ENCODE data around the gene TRAPPC2L. TPM values are rescaled to one million over a fixed set of nuclear protein-coding genes. Genes with fewer than 3 reads are reported as not detected.
A peak's percentile ranks its signal among the peaks of the same experiment; 100 is the strongest.

Gene TRAPPC2L
- total RNA-seq, 1 donor from 2014 or later: 52.7 TPM

DNA sequence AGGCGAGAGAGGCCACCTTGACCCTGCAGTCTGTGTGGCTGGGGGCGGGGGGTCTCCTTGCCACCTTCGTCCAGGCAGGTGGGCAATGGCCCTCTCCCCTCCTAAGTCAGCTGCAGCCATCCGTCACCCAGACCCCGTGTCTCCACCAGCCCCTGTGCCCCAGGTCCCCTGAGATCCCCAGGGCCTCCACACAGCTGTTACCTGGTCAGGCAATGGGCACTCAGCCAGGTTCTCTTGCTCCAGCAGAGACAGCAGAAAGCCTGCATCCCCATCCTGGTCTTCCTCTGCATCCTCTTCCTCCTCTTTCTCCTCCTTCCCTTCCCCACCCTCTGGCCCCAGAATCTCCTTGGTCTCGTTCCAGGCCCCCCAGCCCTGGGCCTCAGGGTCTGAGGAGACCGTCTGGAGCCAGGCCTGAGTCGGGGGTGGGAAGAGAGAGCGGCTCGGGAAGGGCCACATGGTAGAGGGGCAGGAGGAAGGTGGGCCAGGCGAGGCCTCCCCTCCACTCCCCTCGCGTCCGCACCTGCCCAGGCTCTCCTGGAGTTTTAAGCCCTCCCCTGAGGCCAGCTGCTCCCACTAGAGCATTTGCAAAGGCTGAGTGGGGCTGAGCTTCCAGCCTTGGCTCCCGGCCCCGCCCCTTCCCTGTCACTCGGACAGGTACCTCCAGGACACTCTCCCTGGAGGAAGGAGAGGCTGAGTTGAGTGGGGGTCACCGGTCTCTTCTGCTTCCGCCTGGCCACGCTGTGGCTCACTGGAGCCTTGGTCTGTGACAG, 9.4 kb downstream of the TRAPPC2L start, which contains the start of gene PABPN1L:
Gene PABPN1L, minus strand, starts transcription at position 510 of the 770 bp plus-strand sequence. Its CDS starts 54 bp downstream, at position 456.
- Histone ChIP-seq H3K4me1 (peaks cover 12% of the 10 kb centered on the region), H3K9me3 (replicated peaks) (no peaks in the 10 kb centered on the region), H3K27ac (replicated peaks) (no peak within 1 kb of the TSS), H3K36me3 (peaks cover 13% of the 10 kb centered on the region), H3K4me3 (no peak within 1 kb of the TSS), H3K27me3 (ENCODE audit: low read depth) (peaks cover 11% of the 10 kb centered on the region)
- TF ChIP-seq CTCF (IDR thresholded peaks at IDR 0.05; ENCODE audit: borderline replicate concordance): no peak
- no peak for DNase-seq
- intact Hi-C loops (cut with micrococcal nuclease): no loop called here

- peaks cover 11% of the 10 kb centered on the region for H3K27me3 ChIP-seq (ENCODE audit: low read depth)
- TF ChIP-seq CTCF (IDR thresholded peaks at IDR 0.05; ENCODE audit: borderline replicate concordance): no peak
Measured at GRCh38 chr16:88867581-88868246, 10.8 kb downstream of the TRAPPC2L start.

DNA sequence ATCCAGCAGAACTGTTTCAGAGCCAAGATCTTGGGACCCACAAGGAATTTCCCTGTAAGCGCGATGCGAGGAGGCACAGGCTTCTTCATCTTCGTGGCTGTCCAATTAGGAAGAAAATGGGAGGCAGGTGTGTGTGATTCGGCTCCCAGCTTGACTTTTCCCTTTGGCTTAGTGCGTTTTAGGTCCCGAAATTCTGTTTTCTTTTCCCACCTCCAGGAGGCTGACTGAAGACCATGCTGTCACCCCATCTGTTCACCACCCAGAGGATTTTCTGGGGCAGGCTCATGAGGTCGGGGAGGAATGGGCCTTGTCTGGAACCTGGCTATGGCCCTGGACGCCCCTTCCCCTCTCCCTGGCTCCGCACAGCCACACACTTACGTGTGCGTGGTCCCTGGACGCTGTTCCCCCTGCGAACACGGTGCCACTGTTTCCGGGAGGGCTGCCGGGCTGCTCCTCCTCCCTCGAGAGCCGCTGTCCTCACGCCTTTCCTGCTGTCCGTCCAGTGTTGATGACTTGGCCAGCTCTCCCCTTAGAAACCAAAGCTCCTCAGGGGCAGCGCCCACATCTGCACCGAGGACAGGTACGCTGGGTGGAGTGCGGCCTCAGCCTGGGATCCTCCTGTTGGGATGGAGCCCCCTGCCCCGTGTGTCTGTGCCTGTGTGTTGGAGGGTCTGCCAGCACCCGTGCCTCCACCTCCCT, 12.2 kb downstream of the TRAPPC2L start:
- Histone ChIP-seq H3K4me1 (peaks cover 18% of the 10 kb centered on the region), H3K36me3 (no peaks in the 10 kb centered on the region), H3K27me3 (ENCODE audit: low read depth) (peaks cover 11% of the 10 kb centered on the region), H3K27ac (replicated peaks) (peak overlapping the region; percentile 23), H3K4me3 (no peak overlapping the region), H3K9me3 (replicated peaks) (no peaks in the 10 kb centered on the region)
- DNase-seq: no peak
- intact Hi-C loops (cut with micrococcal nuclease): no loop called here
- no peak for TF ChIP-seq CTCF (IDR thresholded peaks at IDR 0.05; ENCODE audit: borderline replicate concordance)

More at GRCh38 chr16:88867581-88868246, 10.8 kb downstream of the TRAPPC2L start:
- Histone ChIP-seq H3K36me3 (peaks cover under 1% of the 10 kb centered on the region), H3K27ac (replicated peaks) (no peak overlapping the region), H3K4me1 (peaks cover 18% of the 10 kb centered on the region), H3K4me3 (no peak overlapping the region), H3K9me3 (replicated peaks) (no peaks in the 10 kb centered on the region)
- intact Hi-C loops (cut with micrococcal nuclease): no loop called here
- DNase-seq: no peak

DNA sequence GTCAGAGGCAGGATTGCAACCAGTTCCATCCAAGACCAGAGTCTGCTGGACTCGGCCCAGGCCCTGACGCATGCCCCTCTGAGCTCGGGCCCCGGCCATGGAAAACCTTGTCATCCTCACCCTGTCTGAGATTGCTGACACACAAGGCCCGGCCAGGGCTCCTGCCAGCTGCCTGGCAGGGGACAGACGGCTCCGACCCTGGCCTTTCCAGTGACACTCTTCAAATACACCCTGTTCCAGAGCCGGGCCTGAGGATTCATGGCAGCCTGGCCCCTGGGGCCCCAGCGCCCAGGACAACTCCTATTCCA, 12.7 kb downstream of the TRAPPC2L start:
- intact Hi-C loops (cut with micrococcal nuclease): no loop called here
- Histone ChIP-seq H3K36me3 (no peaks in the 10 kb centered on the region), H3K27ac (replicated peaks) (peak overlapping the region; percentile 65), H3K9me3 (replicated peaks) (no peaks in the 10 kb centered on the region), H3K4me3 (no peak overlapping the region), H3K4me1 (peaks cover 18% of the 10 kb centered on the region), H3K27me3 (ENCODE audit: low read depth) (peaks cover 11% of the 10 kb centered on the region)
- DNase-seq: peak; percentile 67
- TF ChIP-seq CTCF (IDR thresholded peaks at IDR 0.05; ENCODE audit: borderline replicate concordance): no peak

GRCh38 chr16:88870608-88871348, 13.9 kb downstream of the TRAPPC2L start:
- intact Hi-C loops (cut with micrococcal nuclease): no loop called here
- DNase-seq: no peak
- no peak for TF ChIP-seq CTCF (IDR thresholded peaks at IDR 0.05; ENCODE audit: borderline replicate concordance)
- peak overlapping the region; percentile 46 for H3K4me3 ChIP-seq
- H3K36me3 ChIP-seq: no peaks in the 10 kb centered on the region
- peak overlapping the region; percentile 39 for H3K27ac ChIP-seq (replicated peaks)
- peaks cover 10% of the 10 kb centered on the region for H3K27me3 ChIP-seq (ENCODE audit: low read depth)
- H3K9me3 ChIP-seq (replicated peaks): no peaks in the 10 kb centered on the region
- H3K4me1 ChIP-seq: peaks cover 18% of the 10 kb centered on the region
